IMR-90 (cell line): ENCODE data around the gene C5AR1. TPM values are rescaled to one million over a fixed set of nuclear protein-coding genes. Genes with fewer than 3 reads are reported as not detected.

Experiments
- ATAC-seq: fragments of 200-7000 bp; cut with Tn5 transposase; 2 replicates; pipeline ENCODE4 v1.9.1; 2020; ENCODE audit warnings: low read depth, mild to moderate bottlenecking, moderate library complexity
- BruUV-seq: library from RNA; stranded (reverse); fragments of 400-500 nt; replicated peaks from 2 replicates; lab custom pipeline; 2021; lab: Mats Ljungman, UMichigan
- CTCF ChIA-PET: fragments of 300-600 bp; formaldehyde crosslinking; extraction: SDS; loops from one replicate; lab custom pipeline; 2021; ENCODE audit warnings: antibody characterized with exemption; lab: Yijun Ruan, JAX
- POLR2A ChIA-PET: fragments of 300-600 bp; sonication (Branson Sonifier 250); formaldehyde crosslinking; loops from one replicate; lab custom pipeline; 2022; ENCODE audit warnings: antibody characterized with exemption; ENCODE audit not compliant: unreplicated experiment; lab: Charles Lee
- DNase-seq: peaks from one replicate; pipeline ENCODE4 v3.0.0; 2013
- H2AFZ ChIP-seq: replicated peaks from 2 replicates; pipeline ENCODE3; 2013; ENCODE audit warnings: low read length, mild to moderate bottlenecking; ENCODE audit not compliant: poor library complexity
- H2AK5ac ChIP-seq: 2 replicates; pipeline ENCODE4 v1.6.1; 2013; ENCODE audit warnings: low read depth, low read length, inconsistent platforms
- H2AK9ac ChIP-seq: replicated peaks from 2 replicates; pipeline ENCODE3; 2013; ENCODE audit warnings: mild to moderate bottlenecking, low read depth, low read length, moderate library complexity; ENCODE audit not compliant: poor library complexity
- H2BK120ac ChIP-seq: 2 replicates; pipeline ENCODE4 v1.6.1; 2013; ENCODE audit warnings: low read depth, low read length, inconsistent platforms
- H2BK15ac ChIP-seq: 3 replicates; pipeline ENCODE4 v1.6.1; 2013; ENCODE audit warnings: low read depth, low read length, inconsistent platforms
- H2BK20ac ChIP-seq: 2 replicates; pipeline ENCODE4 v1.6.1; 2013; ENCODE audit warnings: low read depth, mild to moderate bottlenecking, inconsistent platforms, low read length, moderate library complexity
- H2BK5ac ChIP-seq: 2 replicates; pipeline ENCODE4 v1.6.1; 2013; ENCODE audit warnings: mild to moderate bottlenecking, low read depth, low read length, inconsistent platforms; ENCODE audit not compliant: poor library complexity, severe bottlenecking
- H3K14ac ChIP-seq: replicated peaks from 2 replicates; pipeline ENCODE4 v1.6.1; 2013; ENCODE audit warnings: low read depth, low read length, inconsistent platforms
- H3K18ac ChIP-seq: 2 replicates; pipeline ENCODE4 v1.6.1; 2013; ENCODE audit warnings: low read depth, low read length, control low read depth
- H3K23ac ChIP-seq: 2 replicates; pipeline ENCODE4 v1.6.1; 2013; ENCODE audit warnings: low read depth, low read length, inconsistent platforms
- H3K27ac ChIP-seq: 2 replicates; pipeline ENCODE4 v1.5.1; 2013; ENCODE audit warnings: mild to moderate bottlenecking, control low read depth, low read length; ENCODE audit not compliant: insufficient read depth
- H3K27me3 ChIP-seq: 2 replicates; pipeline ENCODE4 v1.6.1; 2013; ENCODE audit warnings: low read length; ENCODE audit not compliant: control insufficient read depth, insufficient read depth
- H3K36me3 ChIP-seq: 2 replicates; pipeline ENCODE4 v1.6.1; 2013; ENCODE audit warnings: low read length, mixed read lengths; ENCODE audit not compliant: control insufficient read depth, insufficient read depth
- H3K4ac ChIP-seq: 2 replicates; pipeline ENCODE4 v1.6.1; 2013; ENCODE audit warnings: low read depth, low read length, inconsistent platforms
- H3K4me1 ChIP-seq: 2 replicates; pipeline ENCODE4 v1.6.1; 2013; ENCODE audit warnings: low read length, mixed read lengths; ENCODE audit not compliant: control insufficient read depth, insufficient read depth
- H3K4me2 ChIP-seq: 2 replicates; pipeline ENCODE4 v1.6.1; 2013; ENCODE audit warnings: low read depth, mild to moderate bottlenecking, control low read depth, low read length, moderate library complexity
- H3K4me3 ChIP-seq: 2 replicates; pipeline ENCODE4 v1.5.1; 2013; ENCODE audit warnings: low read depth, mild to moderate bottlenecking, control low read depth, low read length, moderate library complexity; ENCODE audit not compliant: insufficient read depth
- H3K56ac ChIP-seq: 2 replicates; pipeline ENCODE4 v1.6.1; 2013; ENCODE audit warnings: low read length, inconsistent platforms; ENCODE audit not compliant: insufficient read depth; ENCODE audit errors: extremely low read depth
- H3K79me1 ChIP-seq, 2 experiments: 2 replicates each; pipeline ENCODE4 v1.6.1; 2013; ENCODE audit warnings: low read length in 2 of 2, inconsistent platforms in 1 of 2, low read depth in 1 of 2
- H3K9ac ChIP-seq: 2 replicates; pipeline ENCODE4 v1.6.1; 2013; ENCODE audit warnings: low read depth, low read length, control low read depth
- H3K9me1 ChIP-seq: 2 replicates; pipeline ENCODE4 v1.6.1; 2013; ENCODE audit warnings: low read length, inconsistent platforms; ENCODE audit not compliant: insufficient read depth
- H3K9me3 ChIP-seq: 2 replicates; pipeline ENCODE4 v1.6.1; 2013; ENCODE audit warnings: low read length; ENCODE audit not compliant: control insufficient read depth, insufficient read depth
- H4K20me1 ChIP-seq: 2 replicates; pipeline ENCODE4 v1.6.1; 2013; ENCODE audit warnings: low read length, inconsistent platforms; ENCODE audit not compliant: insufficient read depth
- H4K5ac ChIP-seq: 2 replicates; pipeline ENCODE4 v1.6.1; 2013; ENCODE audit warnings: mild to moderate bottlenecking, low read depth, low read length, control low read depth
- H4K8ac ChIP-seq, 2 experiments: 2 replicates each; pipeline ENCODE4 v1.6.1; 2013; ENCODE audit warnings: low read depth in 2 of 2, low read length in 2 of 2, control low read depth in 1 of 2, inconsistent platforms in 1 of 2
- H4K91ac ChIP-seq: 2 replicates; pipeline ENCODE4 v1.6.1; 2013; ENCODE audit warnings: low read depth, low read length, inconsistent platforms; ENCODE audit not compliant: insufficient read depth
- CEBPB ChIP-seq: IDR thresholded peaks from 2 replicates; pipeline ENCODE4 v1.6.1; 2012; ENCODE audit warnings: low read depth, low read length, improper control_type of control experiment
- FOS ChIP-seq: fragments of 150-350 bp; IDR thresholded peaks from 2 replicates; pipeline ENCODE4 v1.6.1; 2016; ENCODE audit warnings: low read depth, low read length
- POLR2A ChIP-seq: IDR thresholded peaks from 2 replicates; pipeline ENCODE4 v1.6.1; 2012; ENCODE audit warnings: mild to moderate bottlenecking, low read depth, low read length
- SMC3 ChIP-seq: fragments of 150-350 bp; IDR thresholded peaks from 2 replicates; pipeline ENCODE4 v1.6.1; 2016; ENCODE audit warnings: low read depth, mild to moderate bottlenecking, antibody characterized with exemption, low read length, moderate library complexity
- WGBS, 2 experiments: methylation state at CpG; one replicate each; pipeline versions ENCODE4 v1.1.5 to v1.1.7; 2013; ENCODE audit warnings: missing lambda C conversion rate in 2 of 2; ENCODE audit not compliant: insufficient read length in 1 of 2; ENCODE audit errors: extremely low coverage in 2 of 2; 5-methylcytosine and 5-hydroxymethylcytosine counted together
- dilution Hi-C: fragments of 300-500 bp; cut with HindIII; formaldehyde crosslinking; loops from one replicate; pipeline ENCODE4 v1.14.3; 2018; ENCODE audit warnings: low sequenced_read_pairs; ENCODE audit not compliant: unreplicated experiment
- in situ Hi-C: fragments of 300-500 bp; cut with MboI; formaldehyde crosslinking; loops from 3 replicates; pipeline ENCODE4 v1.14.3; 2019; ENCODE audit warnings: low sequenced_read_pairs, inconsistent platforms, mixed read lengths
- intact Hi-C: fragments of 100-400 bp; cut with micrococcal nuclease; formaldehyde crosslinking; loops from 2 replicates; pipeline ENCODE4 v1.10.0; 2022
- polyA plus RNA-seq, 3 experiments: library from polyadenylated mRNA; depleted of rRNA; stranded (reverse); fragments of >200 nt; gene quantifications; 2 replicates each; pipeline ENCODE4 v1.2.3, GENCODE V29; 2012; ENCODE audit warnings: low replicate concordance in 1 of 3
- total RNA-seq: library from RNA; depleted of rRNA; stranded (reverse); fragments of >200 nt; gene quantifications from 2 replicates; pipeline ENCODE4 v1.2.3, GENCODE V29; 2012

Gene C5AR1
- total and polyA plus RNA-seq, 2 of the 4 experiments (the other 2 are of a cell fraction), result under 0.01 to 1.0 TPM

DNA sequence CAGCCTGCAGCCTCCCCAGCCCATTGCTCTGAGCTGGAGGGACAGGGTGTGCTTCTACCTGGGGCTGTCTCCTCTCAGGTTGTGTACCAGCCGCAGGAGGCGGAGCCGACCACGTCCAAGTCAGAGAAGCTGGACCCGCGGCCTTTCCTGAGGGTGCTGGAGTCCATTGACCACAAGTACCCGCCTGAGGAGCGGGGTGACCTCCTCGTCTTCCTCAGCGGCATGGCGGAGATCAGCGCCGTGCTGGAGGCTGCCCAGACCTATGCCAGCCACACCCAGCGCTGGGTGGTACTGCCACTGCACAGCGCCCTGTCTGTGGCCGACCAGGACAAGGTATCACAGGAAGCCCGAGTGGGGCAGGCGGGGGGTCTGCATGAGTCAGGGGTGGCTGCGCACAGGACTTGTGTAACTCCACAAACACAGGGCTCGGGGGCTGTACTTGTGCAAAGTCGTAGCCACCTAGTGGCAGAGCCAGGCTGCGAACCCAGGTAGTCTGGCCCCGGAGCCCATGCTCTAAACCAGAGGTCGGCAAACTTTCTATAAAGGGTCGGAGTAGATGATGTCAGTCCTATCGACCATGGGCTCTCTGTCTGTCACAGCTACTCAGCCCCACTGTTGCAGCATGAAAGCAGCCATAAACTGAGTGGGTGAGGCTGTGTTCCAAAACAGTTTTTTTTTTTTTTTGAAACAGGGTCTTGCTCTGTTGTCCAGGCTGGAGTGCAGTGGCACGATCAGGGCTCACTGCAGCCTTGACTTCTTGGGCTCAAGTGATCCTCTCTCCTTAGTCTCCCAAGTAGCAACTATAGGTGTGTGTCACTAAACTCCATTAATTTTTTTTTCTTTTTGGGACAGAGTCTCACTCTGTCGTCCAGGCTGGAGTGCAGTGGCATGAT, 48.4 kb downstream of the C5AR1 start:
- no peak overlapping the region for H3K23ac ChIP-seq
- no peaks in the 10 kb centered on the region; the same call in 1 of the 2 replicates for H4K20me1 ChIP-seq
- no peak overlapping the region for H4K91ac ChIP-seq
- no peak overlapping the region for H2BK120ac ChIP-seq
- CTCF ChIA-PET, result interaction anchor here (0.7 to 1.3 kb wide), 2 partner anchors 9 to 76 kb away, joined by 3 to 6 read pairs; partner anchors contain the start of gene DHX34
- H2BK5ac ChIP-seq, result no peak overlapping the region
- H2BK20ac ChIP-seq, result no peak overlapping the region
- 91% methylated on average over 11 of the region's 28 CpGs; no CpG with 5 or more reads in 1 of the 2 experiments for WGBS, 2 experiments
- in situ Hi-C loops (no loop called here), dilution Hi-C loops (no loop called here), intact Hi-C loops (no loop called here)
- no peaks in the 10 kb centered on the region for H3K27me3 ChIP-seq
- no peak overlapping the region for H3K4ac ChIP-seq
- H4K8ac ChIP-seq, result no peak overlapping the region
- H2AK5ac ChIP-seq, result no peak overlapping the region
- no peak overlapping the region for H2BK15ac ChIP-seq
- H4K5ac ChIP-seq, result no peak overlapping the region
- TF ChIP-seq FOS (no peak), POLR2A (no peak), SMC3 (no peak), CEBPB (no peak)
- H2AFZ ChIP-seq, result no peak overlapping the region
- H3K4me2 ChIP-seq, result no peak overlapping the region
- H3K14ac ChIP-seq, result no peak overlapping the region
- H3K79me1 ChIP-seq, result peaks cover 21 to 37% of the 10 kb centered on the region in 2 experiments; a peak in 3 of 4 replicates
- H3K27ac ChIP-seq, result no peak overlapping the region
- DNase-seq, result no peak
- no peak overlapping the region for H3K9ac ChIP-seq
- POLR2A ChIA-PET, result no interaction called here
- H3K18ac ChIP-seq, result no peak overlapping the region
- H3K4me3 ChIP-seq, result no peak overlapping the region
- no peaks in the 10 kb centered on the region for H3K9me1 ChIP-seq
- no peak overlapping the region for H3K56ac ChIP-seq
- BruUV-seq, result no TSS peak
- ATAC-seq, result no peak
- no peaks in the 10 kb centered on the region for H3K9me3 ChIP-seq
- H3K4me1 ChIP-seq, result no peaks in the 10 kb centered on the region
- peaks cover 68% of the 10 kb centered on the region for H3K36me3 ChIP-seq
- H2AK9ac ChIP-seq, result no peak overlapping the region
